Activated T-helper 2 cell treated with anti-CD3 and anti-CD28 coated beads, Interferon-gamma antibody, Interleukin-2, Interleukin-4, amounts not matched to agents 10 μg/mL and 5 μg/mL and 100 μg/mL, durations not matched to agents 14 hours and 24 hours and 36 hours (primary cell): ENCODE data around the gene FLOT1. TPM values are rescaled to one million over a fixed set of nuclear protein-coding genes. Genes with fewer than 3 reads are reported as not detected.
"Not testable (repeated sequence)": the region's sequence is repeated elsewhere in the genome, so short reads cannot be mapped to it uniquely, and the experiment has no call there.

Source experiments
- DNase-seq: peaks from one replicate; pipeline ENCODE4 v3.0.0; 2021; ENCODE audit warnings: low spot score
- H3K27ac Mint-ChIP-seq: one replicate; pipeline ENCODE4 v1.8.0; 2021; ENCODE audit warnings: mixed read lengths
- H3K27me3 Mint-ChIP-seq: one replicate; pipeline ENCODE4 v1.8.0; 2021; ENCODE audit warnings: low read depth, mixed read lengths
- H3K36me3 Mint-ChIP-seq: one replicate; pipeline ENCODE4 v1.8.0; 2021; ENCODE audit warnings: low read depth, mixed read lengths
- H3K4me1 Mint-ChIP-seq: one replicate; pipeline ENCODE4 v1.8.0; 2021; ENCODE audit warnings: low read depth, mixed read lengths
- H3K4me3 Mint-ChIP-seq: one replicate; pipeline ENCODE4 v1.8.0; 2021; ENCODE audit warnings: low read depth, mild to moderate bottlenecking, moderate library complexity, mixed read lengths
- H3K9me3 Mint-ChIP-seq: one replicate; pipeline ENCODE4 v1.8.0; 2021; ENCODE audit warnings: mixed read lengths
- intact Hi-C: fragments of 100-400 bp; cut with micrococcal nuclease; formaldehyde crosslinking; loops from one replicate; pipeline ENCODE4 v1.15.1; 2023
- total RNA-seq: library from RNA; stranded (reverse); gene quantifications from 2 replicates; pipeline ENCODE4 v1.2.3, GENCODE V29; 2022

The FLOT1 gene
- total RNA-seq, 1 donor from 2014 or later: 214 TPM

- DNase-seq: peak; percentile 78
- H3K36me3 Mint-ChIP-seq: peaks cover 71% of the 10 kb centered on the region
- intact Hi-C loops: loop anchor here (1.0 to 5.0 kb wide), 3 partner anchors 43 to 235 kb away; partner anchors contain the start of gene HLA-E
- peak overlapping the region; percentile 93 for H3K4me3 Mint-ChIP-seq
- H3K4me1 Mint-ChIP-seq: peaks cover 41% of the 10 kb centered on the region
- H3K27me3 Mint-ChIP-seq: no peaks in the 10 kb centered on the region
- peak overlapping the region; percentile 97 for H3K27ac Mint-ChIP-seq
- H3K9me3 Mint-ChIP-seq: no peaks in the 10 kb centered on the region
Measured at GRCh38 chr6:30722280-30723112, 20.0 kb downstream of the FLOT1 start.

GRCh38 chr6:30722025-30722279 is 20.5 kb downstream of the FLOT1 start:
- H3K27me3 Mint-ChIP-seq, H3K9me3 Mint-ChIP-seq, DNase-seq: not testable (repeated sequence)
- Mint-ChIP-seq H3K4me1 (peaks cover 43% of the 10 kb centered on the region), H3K27ac (peak overlapping the region; percentile 97), H3K36me3 (peaks cover 71% of the 10 kb centered on the region), H3K4me3 (peak overlapping the region; percentile 93)
- intact Hi-C loops: loop anchor here (1.0 to 5.0 kb wide), 3 partner anchors 43 to 235 kb away; partner anchors contain the start of gene HLA-E

- Mint-ChIP-seq H3K27me3 (no peaks in the 10 kb centered on the region), H3K27ac (peak overlapping the region; percentile 97), H3K4me3 (peak overlapping the region; percentile 93), H3K4me1 (peaks cover 48% of the 10 kb centered on the region), H3K36me3 (peaks cover 70% of the 10 kb centered on the region), H3K9me3 (no peaks in the 10 kb centered on the region)
- intact Hi-C loops: loop anchor here (1.0 to 5.0 kb wide), 5 partner anchors 16 to 234 kb away; partner anchors contain the start of gene HLA-E
- peak; percentile 90 for DNase-seq
Measured at GRCh38 chr6:30721198-30722024, 21.1 kb downstream of the FLOT1 start.

GRCh38 chr6:30720738-30721197 is 21.7 kb downstream of the FLOT1 start:
- Mint-ChIP-seq H3K27me3 (no peaks in the 10 kb centered on the region), H3K9me3 (no peaks in the 10 kb centered on the region), H3K36me3 (peaks cover 69% of the 10 kb centered on the region), H3K4me1 (peaks cover 52% of the 10 kb centered on the region), H3K4me3 (peak overlapping the region; percentile 93), H3K27ac (peak overlapping the region; percentile 97)
- DNase-seq: peak; percentile 56
- intact Hi-C loops: loop anchor here (1.0 to 5.0 kb wide), 5 partner anchors 17 to 233 kb away; partner anchors contain the start of genes HLA-E and PRR3

GRCh38 chr6:30719791-30720737 is 22.4 kb downstream of the FLOT1 start, which contains the start of gene TUBB:
TUBB (plus strand) TSS chr6:30720352; CDS start chr6:30720507, 155 bp downstream.
- Mint-ChIP-seq H3K4me1 (peaks cover 51% of the 10 kb centered on the region), H3K27ac (peak within 1 kb of the TSS; percentile 97)

GRCh38 chr6:30719356-30719755 is 23.1 kb downstream of the FLOT1 start:
- Mint-ChIP-seq H3K27ac (peak overlapping the region; percentile 97), H3K36me3 (peaks cover 69% of the 10 kb centered on the region), H3K4me1 (peaks cover 49% of the 10 kb centered on the region), H3K27me3 (no peaks in the 10 kb centered on the region), H3K4me3 (peak overlapping the region; percentile 93), H3K9me3 (no peaks in the 10 kb centered on the region)
- no peak for DNase-seq
- intact Hi-C loops: loop anchor here (5.0 kb wide), 1 partner anchor 147 kb away; the partner anchor contains the start of gene ABCF1

More at GRCh38 chr6:30719791-30720737, 22.4 kb downstream of the FLOT1 start, which contains the start of gene TUBB:
- peak; percentile 95 for DNase-seq
- H3K4me3 Mint-ChIP-seq: peak within 1 kb of the TSS; percentile 93
- H3K36me3 Mint-ChIP-seq: peaks cover 69% of the 10 kb centered on the region
- H3K27me3 Mint-ChIP-seq: no peaks in the 10 kb centered on the region
- no peaks in the 10 kb centered on the region for H3K9me3 Mint-ChIP-seq
- intact Hi-C loops: loop anchor here (1.0 to 5.0 kb wide), 4 partner anchors 148 to 233 kb away; partner anchors contain the start of genes ABCF1, HLA-E and PRR3

GRCh38 chr6:30717845-30718720 is 24.4 kb downstream of the FLOT1 start:
- H3K9me3 Mint-ChIP-seq, H3K27me3 Mint-ChIP-seq, DNase-seq: not testable (repeated sequence)
- peaks cover 68% of the 10 kb centered on the region for H3K36me3 Mint-ChIP-seq
- intact Hi-C loops: loop anchor here (1.0 to 5.0 kb wide), 5 partner anchors 31 to 146 kb away; partner anchors contain the start of genes ABCF1, C6orf136, MRPS18B and PPP1R10
- H3K4me3 Mint-ChIP-seq: peak overlapping the region; percentile 95
- peak overlapping the region; percentile 95 for H3K27ac Mint-ChIP-seq
- peaks cover 42% of the 10 kb centered on the region for H3K4me1 Mint-ChIP-seq

GRCh38 chr6:30717129-30717844 is 25.2 kb downstream of the FLOT1 start, which contains the start of gene MDC1:
MDC1 (minus strand) TSS chr6:30717281; CDS start chr6:30715175, 2,106 bp downstream.
- Mint-ChIP-seq H3K4me1 (peaks cover 43% of the 10 kb centered on the region), H3K9me3 (no peaks in the 10 kb centered on the region), H3K4me3 (peak within 1 kb of the TSS; percentile 95), H3K27me3 (no peaks in the 10 kb centered on the region), H3K27ac (peak within 1 kb of the TSS; percentile 98), H3K36me3 (peaks cover 68% of the 10 kb centered on the region)
- peak; percentile 100 for DNase-seq
- intact Hi-C loops: loop anchor here (1.0 to 5.0 kb wide), 5 partner anchors 30 to 145 kb away; partner anchors contain the start of genes ABCF1, C6orf136, MRPS18B and PPP1R10

GRCh38 chr6:30716879-30717128 is 25.7 kb downstream of the FLOT1 start:
- no peaks in the 10 kb centered on the region for H3K27me3 Mint-ChIP-seq
- no peaks in the 10 kb centered on the region for H3K9me3 Mint-ChIP-seq
- intact Hi-C loops: loop anchor here (1.0 to 5.0 kb wide), 5 partner anchors 30 to 145 kb away; partner anchors contain the start of genes ABCF1, C6orf136, MRPS18B and PPP1R10

GRCh38 chr6:30714263-30714662 is 28.2 kb downstream of the FLOT1 start:
- Mint-ChIP-seq H3K27me3 (no peaks in the 10 kb centered on the region), H3K27ac (no peak overlapping the region)
- intact Hi-C loops: no loop called here

More at GRCh38 chr6:30716879-30717128, 25.7 kb downstream of the FLOT1 start:
- Mint-ChIP-seq H3K4me1 (peaks cover 48% of the 10 kb centered on the region), H3K27ac (peak overlapping the region; percentile 98), H3K4me3 (peak overlapping the region; percentile 95), H3K36me3 (peaks cover 68% of the 10 kb centered on the region)
- DNase-seq: no peak

More at GRCh38 chr6:30714263-30714662, 28.2 kb downstream of the FLOT1 start:
- peaks cover 71% of the 10 kb centered on the region for H3K36me3 Mint-ChIP-seq
- DNase-seq: no peak
- no peak overlapping the region for H3K4me3 Mint-ChIP-seq
- H3K9me3 Mint-ChIP-seq: no peaks in the 10 kb centered on the region
- H3K4me1 Mint-ChIP-seq: peaks cover 52% of the 10 kb centered on the region
